Neural progenitor cell (in vitro differentiated cells): ENCODE data around the gene STK11IP. TPM values are rescaled to one million over a fixed set of nuclear protein-coding genes. Genes with fewer than 3 reads are reported as not detected.

Experiments used
- DNase-seq: peaks from one replicate; pipeline ENCODE4 v3.0.0-alpha.2; 2016; ENCODE audit warnings: low spot score
- H2AFZ ChIP-seq: fragments of 200-600 bp; sonication (generic); replicated peaks from 2 replicates; pipeline ENCODE4 v1.6.1; 2016; ENCODE audit warnings: antibody characterized with exemption
- H3F3A ChIP-seq: fragments of 200-600 bp; sonication (generic); 2 replicates; pipeline ENCODE4 v1.6.1; 2016; ENCODE audit warnings: antibody characterized with exemption, low read depth
- H3K27ac ChIP-seq: fragments of 200-600 bp; sonication (generic); 2 replicates; pipeline ENCODE4 v1.5.1; 2016; ENCODE audit warnings: mild to moderate bottlenecking
- H3K27me3 ChIP-seq: fragments of 200-600 bp; sonication (generic); 2 replicates; pipeline ENCODE4 v1.6.1; 2016; ENCODE audit warnings: mild to moderate bottlenecking, moderate library complexity
- H3K36me3 ChIP-seq: fragments of 200-600 bp; sonication (generic); 2 replicates; pipeline ENCODE4 v1.5.1; 2016
- H3K4me1 ChIP-seq: fragments of 200-600 bp; sonication (generic); 2 replicates; pipeline ENCODE4 v1.6.1; 2016; ENCODE audit warnings: mixed run types
- H3K4me2 ChIP-seq: fragments of 200-600 bp; sonication (generic); 2 replicates; pipeline ENCODE4 v1.6.1; 2016
- H3K4me3 ChIP-seq: fragments of 200-600 bp; sonication (generic); 2 replicates; pipeline ENCODE4 v1.5.1; 2016
- H3K79me2 ChIP-seq: fragments of 200-600 bp; sonication (generic); 2 replicates; pipeline ENCODE4 v1.6.1; 2016; ENCODE audit warnings: low read depth
- H3K9ac ChIP-seq: fragments of 200-600 bp; sonication (generic); 2 replicates; pipeline ENCODE4 v1.6.1; 2016
- H3K9me3 ChIP-seq: fragments of 200-600 bp; sonication (generic); 2 replicates; pipeline ENCODE4 v1.5.1; 2016; ENCODE audit warnings: low read depth
- H4K20me1 ChIP-seq: fragments of 200-600 bp; sonication (generic); 2 replicates; pipeline ENCODE4 v1.6.1; 2016; ENCODE audit warnings: low read depth
- H3K27ac Mint-ChIP-seq: 3 replicates; pipeline ENCODE4 v1.8.0; 2021; ENCODE audit warnings: mixed read lengths
- H3K27me3 Mint-ChIP-seq: 2 replicates; pipeline ENCODE4 v1.8.0; 2022; ENCODE audit warnings: low read depth, mild to moderate bottlenecking, inconsistent platforms, moderate library complexity, mixed read lengths; ENCODE audit not compliant: insufficient read depth
- H3K36me3 Mint-ChIP-seq: 3 replicates; pipeline ENCODE4 v1.8.0; 2021; ENCODE audit warnings: mixed read lengths
- H3K4me1 Mint-ChIP-seq: 3 replicates; pipeline ENCODE4 v1.8.0; 2021; ENCODE audit warnings: mixed read lengths
- H3K4me3 Mint-ChIP-seq: 3 replicates; pipeline ENCODE4 v1.8.0; 2021; ENCODE audit warnings: mild to moderate bottlenecking, moderate library complexity, mixed read lengths
- H3K9me3 Mint-ChIP-seq: 3 replicates; pipeline ENCODE4 v1.8.0; 2020; ENCODE audit warnings: mixed read lengths
- CTCF ChIP-seq: fragments of 200-600 bp; sonication (generic); IDR thresholded peaks from 2 replicates; pipeline ENCODE4 v1.5.1; 2017; ENCODE audit warnings: antibody characterized with exemption, mild to moderate bottlenecking
- EZH2 ChIP-seq: fragments of 200-600 bp; sonication (generic); IDR thresholded peaks from 2 replicates; pipeline ENCODE4 v1.6.1; 2017; ENCODE audit warnings: antibody characterized with exemption, mild to moderate bottlenecking, moderate library complexity
- EZH2phosphoT487 ChIP-seq: fragments of 200-600 bp; sonication (generic); IDR thresholded peaks from 2 replicates; pipeline ENCODE4 v1.6.1; 2017; ENCODE audit warnings: antibody characterized with exemption
- total RNA-seq: library from RNA; depleted of rRNA; stranded (reverse); fragments of >200 nt; gene quantifications from 2 replicates; pipeline ENCODE4 v1.2.3, GENCODE V29; 2015; ENCODE audit warnings: low replicate concordance

Gene STK11IP, protein sequence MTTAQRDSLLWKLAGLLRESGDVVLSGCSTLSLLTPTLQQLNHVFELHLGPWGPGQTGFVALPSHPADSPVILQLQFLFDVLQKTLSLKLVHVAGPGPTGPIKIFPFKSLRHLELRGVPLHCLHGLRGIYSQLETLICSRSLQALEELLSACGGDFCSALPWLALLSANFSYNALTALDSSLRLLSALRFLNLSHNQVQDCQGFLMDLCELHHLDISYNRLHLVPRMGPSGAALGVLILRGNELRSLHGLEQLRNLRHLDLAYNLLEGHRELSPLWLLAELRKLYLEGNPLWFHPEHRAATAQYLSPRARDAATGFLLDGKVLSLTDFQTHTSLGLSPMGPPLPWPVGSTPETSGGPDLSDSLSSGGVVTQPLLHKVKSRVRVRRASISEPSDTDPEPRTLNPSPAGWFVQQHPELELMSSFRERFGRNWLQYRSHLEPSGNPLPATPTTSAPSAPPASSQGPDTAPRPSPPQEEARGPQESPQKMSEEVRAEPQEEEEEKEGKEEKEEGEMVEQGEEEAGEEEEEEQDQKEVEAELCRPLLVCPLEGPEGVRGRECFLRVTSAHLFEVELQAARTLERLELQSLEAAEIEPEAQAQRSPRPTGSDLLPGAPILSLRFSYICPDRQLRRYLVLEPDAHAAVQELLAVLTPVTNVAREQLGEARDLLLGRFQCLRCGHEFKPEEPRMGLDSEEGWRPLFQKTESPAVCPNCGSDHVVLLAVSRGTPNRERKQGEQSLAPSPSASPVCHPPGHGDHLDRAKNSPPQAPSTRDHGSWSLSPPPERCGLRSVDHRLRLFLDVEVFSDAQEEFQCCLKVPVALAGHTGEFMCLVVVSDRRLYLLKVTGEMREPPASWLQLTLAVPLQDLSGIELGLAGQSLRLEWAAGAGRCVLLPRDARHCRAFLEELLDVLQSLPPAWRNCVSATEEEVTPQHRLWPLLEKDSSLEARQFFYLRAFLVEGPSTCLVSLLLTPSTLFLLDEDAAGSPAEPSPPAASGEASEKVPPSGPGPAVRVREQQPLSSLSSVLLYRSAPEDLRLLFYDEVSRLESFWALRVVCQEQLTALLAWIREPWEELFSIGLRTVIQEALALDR
- total RNA-seq = 16.8 and 22.7 TPM in 2 replicates

DNA sequence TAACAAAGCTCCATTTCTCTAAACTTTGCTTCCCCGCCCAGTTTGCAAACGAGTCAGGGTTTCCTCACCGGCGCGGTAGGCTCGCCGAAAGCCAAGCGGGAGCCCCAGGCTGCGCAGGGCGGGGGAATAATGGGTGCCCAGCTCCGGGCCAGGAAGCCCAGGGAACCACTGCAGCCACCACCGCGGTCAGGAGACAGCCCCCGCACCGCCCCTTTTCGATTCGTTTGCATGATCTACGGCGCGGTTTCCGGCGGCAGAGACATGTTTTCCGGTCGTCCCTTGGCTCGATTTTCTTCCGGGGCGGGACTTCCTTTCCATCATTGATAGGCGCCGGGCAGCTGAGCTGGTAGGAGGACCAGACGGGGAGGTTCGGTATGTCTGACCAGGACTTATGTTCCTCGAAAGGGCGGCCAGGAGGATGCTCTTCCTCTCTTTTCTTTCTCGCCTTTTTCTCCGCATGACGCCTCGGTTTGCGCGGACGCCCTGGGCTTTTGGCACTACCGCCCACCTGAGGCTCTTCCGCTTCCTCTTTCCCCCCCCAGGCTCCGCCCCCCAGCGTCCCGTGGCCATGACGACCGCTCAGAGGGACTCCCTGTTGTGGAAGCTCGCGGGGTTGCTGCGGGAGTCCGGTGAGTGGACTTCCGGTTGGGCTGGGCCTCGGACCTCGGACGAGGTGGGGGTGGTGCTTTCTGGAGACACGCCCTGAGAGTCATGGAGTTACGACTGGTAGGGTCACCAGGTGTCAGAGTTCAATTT is at the start of gene STK11IP:
Gene STK11IP, plus strand, starts transcription at position 306 of the 756 bp plus-strand sequence. Its CDS starts 263 bp downstream, at position 569.
- Histone ChIP-seq H3K4me2 (peak within 1 kb of the TSS; percentile 84), H3K27ac (peak within 1 kb of the TSS; percentile 54), H3K27me3 (no peaks in the 10 kb centered on the region), H2AFZ (peak within 1 kb of the TSS; percentile 89), H4K20me1 (no peaks in the 10 kb centered on the region), H3F3A (peaks cover 27% of the 10 kb centered on the region), H3K9ac (peak within 1 kb of the TSS; percentile 57), H3K9me3 (no peaks in the 10 kb centered on the region), H3K36me3 (no peaks in the 10 kb centered on the region), H3K4me1 (peaks cover 6% of the 10 kb centered on the region), H3K4me3 (peak within 1 kb of the TSS; percentile 66), H3K79me2 (no peaks in the 10 kb centered on the region)
- Mint-ChIP-seq H3K9me3 (no peaks in the 10 kb centered on the region), H3K27ac (peak within 1 kb of the TSS; percentile 97), H3K36me3 (peaks cover 6% of the 10 kb centered on the region), H3K27me3 (peaks cover 6% of the 10 kb centered on the region), H3K4me3 (peak within 1 kb of the TSS; percentile 96), H3K4me1 (peaks cover 35% of the 10 kb centered on the region)
- peak; percentile 97 for DNase-seq
- no peak for TF ChIP-seq CTCF
- TF ChIP-seq EZH2 = peak; percentile 41

DNA sequence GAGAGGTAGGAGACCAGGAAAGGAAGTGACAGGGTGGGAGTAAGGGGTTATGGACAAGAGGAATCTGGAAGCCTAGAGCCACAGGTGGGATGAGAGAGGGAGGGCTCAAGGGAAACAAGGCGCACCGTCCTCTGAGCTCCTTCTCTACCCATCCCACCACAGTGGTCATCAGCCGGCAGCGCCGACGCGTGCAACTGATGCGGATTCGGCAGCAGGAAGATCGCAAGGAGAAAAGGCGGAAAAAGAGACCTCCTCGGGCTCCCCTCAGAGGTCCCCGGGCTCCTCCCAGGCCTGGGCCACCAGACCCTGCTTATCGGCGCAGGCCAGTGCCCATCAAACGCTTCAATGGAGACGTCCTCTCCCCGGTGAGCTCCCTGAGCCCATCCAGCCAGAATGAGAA is 48.7 kb upstream of the STK11IP start:
- no peak for DNase-seq
- H3K36me3 ChIP-seq = no peaks in the 10 kb centered on the region
- H4K20me1 ChIP-seq = peaks cover 24% of the 10 kb centered on the region
- H3F3A ChIP-seq = peaks cover 10% of the 10 kb centered on the region
- Mint-ChIP-seq H3K4me3 (no peak overlapping the region), H3K4me1 (peaks cover 23% of the 10 kb centered on the region), H3K27me3 (peaks cover 25% of the 10 kb centered on the region), H3K36me3 (peaks cover 7% of the 10 kb centered on the region), H3K9me3 (no peaks in the 10 kb centered on the region), H3K27ac (no peak overlapping the region)
- H3K4me1 ChIP-seq = peaks cover 10% of the 10 kb centered on the region
- no peak overlapping the region for H3K4me2 ChIP-seq
- no peaks in the 10 kb centered on the region for H3K79me2 ChIP-seq
- no peak overlapping the region for H3K27ac ChIP-seq
- TF ChIP-seq EZH2 = no peak
- no peak for TF ChIP-seq CTCF
- no peak for TF ChIP-seq EZH2phosphoT487
- H3K9ac ChIP-seq = no peak overlapping the region
- H2AFZ ChIP-seq = no peak overlapping the region
- no peaks in the 10 kb centered on the region for H3K9me3 ChIP-seq
- no peak overlapping the region for H3K4me3 ChIP-seq
- H3K27me3 ChIP-seq = peaks cover 53% of the 10 kb centered on the region

DNA sequence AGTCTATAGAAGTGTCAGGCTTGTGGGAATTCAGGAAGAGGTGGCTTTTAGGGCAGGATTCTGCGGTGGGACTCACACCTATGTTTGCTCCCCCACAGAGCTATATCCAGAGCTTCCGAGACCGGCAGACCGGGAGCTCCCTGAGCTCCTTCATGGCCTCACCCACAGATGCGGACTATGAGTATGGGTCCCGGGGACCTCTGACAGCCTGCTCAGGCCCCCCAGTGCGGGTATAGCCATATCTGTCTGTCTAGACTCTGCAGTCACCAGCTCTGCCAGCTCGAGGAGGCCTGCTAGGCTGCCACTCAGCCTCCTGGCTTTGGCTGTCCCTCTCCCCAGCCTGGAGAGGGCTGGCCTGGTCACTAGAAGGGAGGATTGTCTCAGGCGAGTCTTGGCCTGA is 48.0 kb upstream of the STK11IP start:
- no peak overlapping the region for H2AFZ ChIP-seq
- H3K27ac ChIP-seq = no peak overlapping the region
- peaks cover 4% of the 10 kb centered on the region for H3F3A ChIP-seq
- Mint-ChIP-seq H3K27me3 (peaks cover 24% of the 10 kb centered on the region), H3K36me3 (peaks cover 10% of the 10 kb centered on the region), H3K9me3 (no peaks in the 10 kb centered on the region), H3K4me1 (peaks cover 18% of the 10 kb centered on the region), H3K27ac (no peak overlapping the region), H3K4me3 (no peak overlapping the region)
- H3K36me3 ChIP-seq = no peaks in the 10 kb centered on the region
- H3K4me1 ChIP-seq = peaks cover 5% of the 10 kb centered on the region
- H3K4me3 ChIP-seq = no peak overlapping the region
- peaks cover 49% of the 10 kb centered on the region for H3K27me3 ChIP-seq
- no peak for DNase-seq
- H3K9ac ChIP-seq = no peak overlapping the region
- H3K9me3 ChIP-seq = no peaks in the 10 kb centered on the region
- peaks cover 19% of the 10 kb centered on the region for H4K20me1 ChIP-seq
- TF ChIP-seq CTCF (no peak), EZH2phosphoT487 (no peak), EZH2 (no peak)
- no peaks in the 10 kb centered on the region for H3K79me2 ChIP-seq
- no peak overlapping the region for H3K4me2 ChIP-seq
